22Rv1 (cell line): ENCODE measurements around the gene BRK1.

Experiments
- ZFX ChIP-seq: fragments of 450-650 bp; IDR thresholded peaks from 2 replicates; pipeline ENCODE4 v1.6.1; 2017; ENCODE audit warnings: antibody characterized with exemption, borderline replicate concordance
- TF ChIP-seq, protein P1 (sequence below): fragments of 450-650 bp; IDR thresholded peaks from 2 replicates; pipeline ENCODE4 v1.5.1; 2017; ENCODE audit warnings: mild to moderate bottlenecking

DNA sequence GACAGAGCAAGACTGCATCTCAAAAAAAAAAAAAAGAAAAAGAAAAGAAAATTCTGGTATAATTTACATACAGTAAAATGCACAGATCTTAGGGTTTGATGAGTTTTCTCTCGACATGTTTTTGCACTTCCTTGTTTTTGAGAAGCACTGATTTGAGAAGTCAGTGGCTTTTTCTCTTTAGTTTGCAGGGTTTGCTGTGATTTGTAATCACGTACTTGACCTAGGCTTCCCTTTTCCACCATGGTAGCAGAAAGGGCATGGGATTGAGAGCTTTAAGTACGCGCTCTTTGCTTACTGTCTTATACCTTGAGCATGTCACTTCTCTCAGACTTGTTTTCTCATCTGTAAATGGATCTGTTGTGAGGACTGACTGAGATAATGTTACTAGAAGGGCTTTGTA lies 30.2 kb downstream of the BRK1 start:
- TF ChIP-seq, protein P1, sequence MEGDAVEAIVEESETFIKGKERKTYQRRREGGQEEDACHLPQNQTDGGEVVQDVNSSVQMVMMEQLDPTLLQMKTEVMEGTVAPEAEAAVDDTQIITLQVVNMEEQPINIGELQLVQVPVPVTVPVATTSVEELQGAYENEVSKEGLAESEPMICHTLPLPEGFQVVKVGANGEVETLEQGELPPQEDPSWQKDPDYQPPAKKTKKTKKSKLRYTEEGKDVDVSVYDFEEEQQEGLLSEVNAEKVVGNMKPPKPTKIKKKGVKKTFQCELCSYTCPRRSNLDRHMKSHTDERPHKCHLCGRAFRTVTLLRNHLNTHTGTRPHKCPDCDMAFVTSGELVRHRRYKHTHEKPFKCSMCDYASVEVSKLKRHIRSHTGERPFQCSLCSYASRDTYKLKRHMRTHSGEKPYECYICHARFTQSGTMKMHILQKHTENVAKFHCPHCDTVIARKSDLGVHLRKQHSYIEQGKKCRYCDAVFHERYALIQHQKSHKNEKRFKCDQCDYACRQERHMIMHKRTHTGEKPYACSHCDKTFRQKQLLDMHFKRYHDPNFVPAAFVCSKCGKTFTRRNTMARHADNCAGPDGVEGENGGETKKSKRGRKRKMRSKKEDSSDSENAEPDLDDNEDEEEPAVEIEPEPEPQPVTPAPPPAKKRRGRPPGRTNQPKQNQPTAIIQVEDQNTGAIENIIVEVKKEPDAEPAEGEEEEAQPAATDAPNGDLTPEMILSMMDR, result no peak
- no peak for TF ChIP-seq ZFX
